GM21717 (cell line): ENCODE results near the gene TMEM131L.
"Not testable (repeated sequence)": the region's sequence is repeated elsewhere in the genome, so short reads cannot be mapped to it uniquely, and the experiment has no call there.

Experiments used
- ATAC-seq: cut with Tn5 transposase; IDR thresholded peaks from one replicate; pipeline ENCODE4 v1.9.1; 2021; ENCODE audit warnings: mild to moderate bottlenecking, moderate library complexity; ENCODE audit not compliant: unreplicated experiment

TMEM131L gene

DNA sequence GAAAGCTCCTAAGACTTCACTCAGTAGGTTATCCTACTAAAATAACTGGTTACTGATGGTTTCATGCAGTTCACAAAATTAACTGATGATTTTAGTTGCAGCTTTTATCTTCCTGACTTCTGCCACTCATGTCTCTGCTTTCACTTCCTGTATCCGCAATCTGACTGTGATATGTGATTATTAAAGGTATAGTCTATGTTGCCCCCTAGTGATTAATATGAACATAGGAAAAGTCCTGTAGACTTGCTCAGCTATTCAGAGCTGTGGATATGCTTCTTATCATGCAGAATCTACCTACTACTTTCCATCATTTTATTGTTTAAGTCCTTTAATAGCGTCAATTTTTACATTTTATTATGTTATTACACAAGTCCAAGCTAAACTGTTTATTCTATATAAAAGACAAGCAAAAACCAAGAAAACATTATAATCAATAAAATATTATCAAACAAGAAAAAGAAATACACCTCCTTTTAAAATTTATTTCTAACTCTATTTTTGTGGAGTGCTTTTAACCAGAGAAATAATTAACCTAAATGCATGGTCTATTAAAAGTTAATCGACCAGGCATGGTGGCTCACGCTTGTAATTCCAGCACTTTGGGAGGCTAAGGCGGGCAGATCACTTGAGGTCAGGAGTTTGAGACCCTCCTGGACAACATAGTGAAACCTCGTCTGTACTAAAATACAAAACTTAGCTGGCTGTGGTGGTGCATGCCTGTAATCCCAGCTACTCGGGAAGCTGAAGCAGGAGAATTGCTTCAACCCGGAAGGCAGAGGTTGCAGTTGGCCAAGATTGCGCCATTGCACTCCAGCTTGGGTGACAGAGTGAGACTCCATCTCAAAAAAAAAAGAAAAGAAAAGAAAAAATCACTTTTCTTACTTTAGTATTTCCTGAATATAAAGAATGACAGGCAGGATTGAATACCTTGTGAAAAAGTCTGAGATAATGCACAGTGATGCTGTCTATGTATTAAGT lies 177.5 kb downstream of the TMEM131L start:
- ATAC-seq: peak; percentile 90

DNA sequence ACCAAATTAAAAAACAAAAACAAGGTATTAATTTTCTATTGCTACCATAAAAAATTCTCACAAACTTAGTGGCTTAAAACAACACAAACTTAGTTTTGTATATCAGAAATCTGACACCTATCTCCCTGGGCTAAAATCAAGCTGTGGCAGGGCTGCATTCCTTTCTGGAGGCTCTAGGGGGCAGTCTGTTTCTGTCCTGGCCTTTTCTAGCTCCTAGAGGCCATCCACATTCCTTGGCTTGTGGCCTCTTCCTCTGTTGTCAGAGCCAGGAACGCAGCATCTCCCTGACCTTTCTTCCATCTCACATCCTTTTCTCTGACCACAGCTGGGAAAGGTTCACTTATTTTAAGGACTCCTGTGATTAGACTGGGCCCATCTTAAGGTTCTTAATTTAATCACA lies 179.0 kb downstream of the TMEM131L start:
- no peak for ATAC-seq

DNA sequence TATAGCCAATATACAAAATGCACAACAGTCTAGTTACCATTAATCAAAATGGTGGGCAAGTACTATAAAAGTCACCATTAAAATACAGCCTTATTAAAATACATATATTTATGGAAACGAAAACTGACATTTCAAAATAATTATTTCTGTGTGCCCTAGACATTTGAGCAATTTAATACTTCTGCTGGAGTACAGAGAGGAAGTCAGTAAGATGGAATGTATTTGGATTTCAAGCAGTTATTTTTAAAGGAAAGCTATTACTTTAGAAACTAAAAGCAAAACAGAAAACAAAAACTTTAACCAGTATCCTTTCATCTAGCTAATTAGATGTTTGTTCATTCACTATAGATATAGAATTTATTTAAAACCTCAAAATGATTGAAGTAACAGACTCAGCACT lies 180.1 kb downstream of the TMEM131L start:
- ATAC-seq: no peak

DNA sequence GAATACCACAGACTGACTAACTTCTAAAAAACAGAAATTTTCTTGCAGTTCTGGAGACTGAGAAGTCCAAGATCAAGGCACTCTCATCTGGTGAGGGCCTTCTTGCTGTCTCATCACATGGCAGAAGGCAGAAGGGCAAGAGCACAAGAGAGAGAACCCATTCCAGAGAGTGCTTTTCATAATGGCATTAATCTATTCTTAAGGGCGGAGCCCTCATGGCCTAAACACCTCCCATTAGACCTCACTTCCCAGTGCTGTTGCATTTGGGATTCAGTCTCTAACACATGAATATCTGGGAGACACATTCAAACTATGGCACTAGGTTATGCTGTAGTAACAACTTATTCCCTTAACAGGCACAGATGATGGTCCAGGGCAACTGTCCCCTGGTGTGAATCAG lies 180.8 kb downstream of the TMEM131L start:
- no peak for ATAC-seq

DNA sequence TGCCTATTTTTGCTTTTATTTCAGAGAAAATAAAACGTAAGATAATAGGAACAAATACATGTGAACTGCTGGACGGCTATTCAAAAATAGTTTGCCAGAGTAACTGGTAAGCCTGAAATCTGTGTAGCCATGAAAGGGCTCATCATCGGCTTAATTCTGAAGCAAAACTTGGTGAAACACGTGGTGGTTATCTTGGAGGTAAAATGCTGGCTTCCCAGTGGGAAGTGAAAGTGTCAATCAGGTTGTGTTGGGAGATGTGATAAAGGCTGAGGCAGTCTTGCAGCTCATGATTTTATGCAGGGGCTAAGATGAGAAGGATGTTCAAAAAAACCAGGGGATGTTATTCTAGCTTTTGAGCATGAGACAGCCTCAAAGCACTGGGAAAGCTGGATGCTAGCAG lies 181.8 kb downstream of the TMEM131L start:
- ATAC-seq: no peak

DNA sequence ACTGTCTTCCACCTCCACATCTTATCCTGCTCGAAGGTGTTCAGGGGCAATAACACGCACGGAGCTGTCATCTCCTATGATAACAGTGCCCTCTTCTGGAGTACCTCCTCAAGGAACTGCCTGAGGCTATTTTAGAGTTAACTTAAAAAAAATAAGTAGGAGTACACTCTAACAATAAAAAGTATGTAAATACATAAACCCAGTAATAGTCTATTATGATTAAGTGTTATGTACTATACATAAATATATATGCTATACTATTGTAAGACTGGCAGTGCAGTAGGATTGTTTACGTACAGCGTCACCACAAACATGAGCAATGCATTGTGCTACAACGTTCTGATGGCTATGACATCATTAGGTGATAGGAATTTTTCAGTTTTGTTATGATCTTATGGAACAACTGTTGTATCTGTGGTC lies 183.4 kb downstream of the TMEM131L start:
- no peak for ATAC-seq

DNA sequence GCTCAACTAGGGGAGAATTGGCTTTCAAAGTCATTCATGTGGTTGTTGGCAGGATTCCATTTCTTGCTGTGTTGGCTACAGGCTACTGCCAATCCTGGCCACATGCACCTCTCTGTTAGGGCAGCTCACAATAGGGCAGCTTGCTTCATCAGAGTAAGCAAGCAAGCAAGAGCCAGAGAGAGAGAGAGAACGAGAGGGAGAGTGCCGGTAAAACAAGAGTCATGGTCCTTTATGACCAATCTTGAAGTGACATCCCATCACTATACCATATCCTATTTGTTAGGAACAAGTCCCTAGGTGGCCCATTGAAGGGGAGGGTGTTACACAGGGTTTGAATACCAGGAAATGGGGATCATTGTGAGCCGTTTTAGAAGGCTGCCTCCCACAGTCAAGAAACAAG lies 185.0 kb downstream of the TMEM131L start:
- no peak for ATAC-seq

DNA sequence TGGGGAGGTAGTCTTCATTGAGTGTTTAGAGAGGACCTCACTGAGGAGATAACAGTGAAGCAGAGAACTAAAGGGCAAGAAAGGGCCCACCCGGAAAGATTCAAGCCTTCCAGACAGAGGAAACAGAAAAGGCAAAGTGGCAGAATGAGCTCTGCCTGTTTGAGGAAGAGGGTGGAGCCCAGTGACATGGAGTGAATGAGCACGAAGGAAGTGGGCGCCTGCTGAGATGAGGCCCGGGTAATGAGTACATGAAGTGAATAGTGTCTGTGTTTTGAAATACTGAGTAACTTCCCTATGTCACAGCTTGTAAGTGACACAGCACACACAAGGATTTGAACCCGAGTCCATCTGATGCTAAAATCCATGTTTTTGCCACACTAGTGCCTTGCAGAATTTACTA lies 185.4 kb downstream of the TMEM131L start:
- ATAC-seq: no peak

DNA sequence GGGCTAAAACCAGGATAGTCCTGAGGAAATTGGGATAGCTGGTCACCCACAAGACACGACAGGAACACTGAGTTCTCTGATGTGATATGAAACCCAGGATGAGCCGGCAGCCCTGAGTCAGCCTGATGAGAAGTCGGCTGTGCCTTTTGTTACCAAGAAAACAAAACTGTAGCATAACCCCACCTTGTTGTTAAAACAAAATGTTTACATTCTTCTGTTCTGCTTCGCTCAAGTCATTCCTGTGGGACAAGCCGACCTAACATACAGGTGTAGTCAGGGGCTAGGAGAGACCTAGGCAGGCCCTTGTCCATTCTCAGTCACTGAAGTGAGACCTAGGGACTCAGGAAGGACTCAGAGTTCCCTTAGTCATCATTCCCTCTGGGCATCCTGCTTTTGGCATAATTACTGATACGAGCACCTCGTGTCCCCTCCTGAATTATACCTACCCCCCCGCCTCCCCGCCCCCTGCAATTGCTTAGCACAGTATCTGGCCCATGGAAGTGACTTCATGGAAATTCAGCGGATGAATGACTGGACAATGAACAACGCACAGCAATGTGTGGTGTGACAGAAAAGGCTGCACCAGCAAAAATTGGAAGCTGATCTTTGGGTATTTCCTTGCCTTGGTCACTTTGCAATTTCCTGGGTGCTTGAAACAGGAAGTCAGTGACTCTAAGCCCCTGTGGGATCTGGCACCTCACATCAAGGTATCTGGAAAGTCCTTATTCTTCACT lies 186.1 kb downstream of the TMEM131L start:
- no peak for ATAC-seq

DNA sequence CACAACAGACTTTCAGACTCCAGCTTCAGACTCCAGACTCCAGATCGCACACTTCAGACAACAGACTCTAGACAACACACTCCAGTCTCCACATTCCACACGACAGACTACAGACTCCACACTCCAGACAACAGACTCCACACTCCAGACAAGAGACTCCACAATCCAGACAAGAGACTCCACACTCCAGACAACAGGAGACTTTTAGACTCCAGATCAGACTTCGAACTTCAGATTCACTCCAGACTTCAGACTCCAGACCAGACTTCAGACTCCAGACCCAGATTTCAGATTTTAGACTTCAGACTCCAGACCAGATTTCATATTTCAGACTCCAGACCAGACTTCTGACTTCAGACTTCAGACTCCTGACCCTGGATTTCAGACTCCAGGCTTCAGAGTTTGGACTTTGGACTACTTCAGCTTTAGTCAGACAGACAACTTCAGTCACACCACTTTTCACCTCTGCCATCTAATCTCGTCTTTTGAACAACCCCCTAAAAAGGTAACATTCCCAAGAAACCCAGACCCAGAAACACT lies 188.9 kb downstream of the TMEM131L start:
- no peak for ATAC-seq

DNA sequence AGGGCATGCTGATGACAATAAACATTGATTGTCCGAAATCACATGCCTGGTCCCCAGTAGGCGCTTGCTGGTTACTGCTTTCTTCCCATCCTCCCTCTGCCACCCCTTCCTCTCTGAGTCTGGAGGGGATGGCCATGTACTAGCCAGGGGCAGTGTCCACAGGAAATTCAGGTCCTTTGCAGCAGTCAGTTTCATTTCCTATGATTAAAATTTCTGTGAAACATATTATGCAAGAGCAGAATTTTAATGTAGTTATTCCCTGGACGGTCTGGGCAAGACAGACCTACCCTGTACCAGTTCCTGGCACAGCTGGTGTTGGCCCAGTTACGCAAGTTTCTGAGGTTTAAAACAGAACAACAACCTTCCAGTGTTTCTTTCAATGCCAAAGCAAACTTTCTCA lies 189.8 kb downstream of the TMEM131L start:
- ATAC-seq: no peak

DNA sequence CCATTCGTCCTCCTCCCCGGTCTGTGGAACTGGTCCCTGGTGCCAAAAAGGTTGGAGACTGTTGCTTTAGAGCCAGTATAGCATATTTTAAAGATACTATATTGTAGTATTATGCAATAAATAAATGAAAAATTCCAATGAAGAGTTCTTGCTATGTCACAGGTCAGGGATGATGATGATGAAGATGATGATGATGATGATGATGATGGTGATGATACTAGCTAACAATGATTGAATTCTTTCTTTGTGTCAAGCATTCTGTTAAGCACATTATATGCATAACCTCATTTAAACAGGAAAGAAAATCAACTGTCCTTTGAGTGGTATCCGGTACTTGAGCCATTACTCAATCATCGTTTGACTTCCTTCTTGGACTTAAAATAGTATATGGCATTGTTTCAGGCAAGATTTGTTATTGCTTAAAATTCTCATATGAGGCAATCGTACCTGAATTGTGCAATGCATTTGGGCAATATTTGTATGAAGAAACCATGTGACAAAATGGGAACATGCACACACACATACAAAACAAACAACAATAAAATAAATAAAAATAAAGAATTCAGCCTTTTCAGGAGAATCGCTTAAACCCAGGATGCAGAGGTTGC lies 195.2 kb downstream of the TMEM131L start:
- no peak for ATAC-seq

DNA sequence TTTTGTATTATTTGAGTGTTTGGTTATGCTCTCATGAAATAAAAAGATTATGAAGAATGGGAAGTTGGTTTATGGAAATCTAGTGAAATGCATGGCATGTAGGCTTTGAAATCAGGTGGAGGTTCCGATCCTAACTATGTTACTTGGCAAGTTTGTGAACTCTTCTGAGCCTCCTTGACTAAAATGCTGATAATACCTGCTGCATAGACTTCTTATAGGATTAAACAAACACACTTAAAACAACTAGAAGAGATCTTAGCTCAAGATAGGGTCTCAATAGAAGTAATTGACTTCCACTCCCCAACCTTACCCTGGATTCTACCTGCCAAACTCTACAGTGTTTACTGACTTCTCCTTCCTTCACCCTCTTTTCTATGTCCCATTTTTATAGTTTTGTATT lies 195.7 kb downstream of the TMEM131L start:
- no peak for ATAC-seq

DNA sequence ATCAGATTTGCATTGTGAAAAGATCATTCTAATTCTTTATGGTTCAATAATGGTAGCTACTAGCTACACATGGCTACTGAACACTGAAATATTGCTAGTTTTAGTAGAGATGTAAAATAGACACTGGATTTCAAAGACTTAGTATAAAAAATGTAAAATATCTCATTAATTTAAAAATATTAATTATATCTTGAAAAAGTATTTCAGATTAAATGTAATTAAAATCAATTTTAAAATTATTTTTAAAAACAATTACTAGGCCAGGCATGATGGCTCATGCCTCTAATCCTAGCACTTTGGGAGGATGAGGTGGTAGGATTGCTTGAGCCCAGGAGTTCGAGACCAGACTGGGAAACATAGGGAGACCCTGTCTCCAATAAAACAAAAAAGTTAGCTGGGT lies 197.5 kb downstream of the TMEM131L start:
- ATAC-seq: no peak

DNA sequence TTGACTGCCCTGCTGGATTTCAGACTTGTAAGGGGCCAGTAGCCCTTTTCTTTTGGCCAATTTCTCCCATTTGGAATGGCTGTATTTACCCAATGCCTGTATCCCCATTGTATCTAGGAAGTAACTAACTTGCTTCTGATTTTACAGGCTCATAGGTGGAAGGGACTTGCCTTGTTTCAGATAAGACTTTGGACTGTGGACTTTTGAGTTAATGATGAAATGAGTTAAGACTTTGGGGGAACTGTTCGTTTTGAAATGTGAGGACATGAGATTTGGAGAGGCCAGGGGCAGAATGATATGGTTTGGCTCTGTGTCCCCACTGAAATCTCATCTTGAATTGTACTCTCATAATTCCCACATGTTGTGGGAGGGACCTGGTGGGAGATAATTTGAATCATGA lies 200.3 kb downstream of the TMEM131L start:
- not testable (repeated sequence) for ATAC-seq

DNA sequence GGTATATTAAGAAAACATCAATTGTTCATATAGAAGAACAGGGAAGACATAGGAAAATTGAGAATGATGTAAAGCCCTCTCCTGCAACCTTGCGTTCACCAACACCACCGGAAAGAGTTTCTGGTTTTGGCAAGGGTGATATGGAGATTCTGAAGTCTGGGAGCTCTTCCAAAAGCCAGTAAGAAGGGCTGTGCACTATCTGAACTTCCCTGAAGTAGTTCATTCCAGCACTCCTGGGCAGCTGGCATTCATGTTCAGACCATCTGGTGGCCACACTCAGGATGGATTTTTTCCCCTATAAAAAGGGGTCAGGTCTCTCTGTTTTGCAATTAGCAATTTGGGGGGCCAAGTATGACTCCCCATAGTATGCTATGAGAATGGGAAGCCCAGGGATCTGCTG lies 202.5 kb downstream of the TMEM131L start:
- ATAC-seq: no peak

DNA sequence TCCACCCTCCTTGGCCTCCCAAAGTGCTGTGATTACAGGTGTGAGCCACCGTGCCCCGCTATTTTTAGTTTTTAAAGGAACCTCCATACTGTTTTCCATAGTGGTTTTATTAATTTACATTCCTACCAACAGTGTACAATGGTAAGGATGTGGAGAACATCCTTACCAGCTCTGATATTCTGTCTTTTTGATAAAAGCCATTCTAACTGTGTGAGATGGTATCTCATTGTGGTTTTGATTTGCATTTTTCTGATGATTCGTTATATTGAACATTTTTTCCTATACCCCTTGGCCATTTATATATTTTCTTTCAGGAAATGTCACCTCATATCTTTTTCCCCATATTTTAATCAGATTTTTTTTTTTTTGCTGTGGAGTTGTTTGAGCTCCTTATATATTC lies 203.7 kb downstream of the TMEM131L start:
- no peak for ATAC-seq

DNA sequence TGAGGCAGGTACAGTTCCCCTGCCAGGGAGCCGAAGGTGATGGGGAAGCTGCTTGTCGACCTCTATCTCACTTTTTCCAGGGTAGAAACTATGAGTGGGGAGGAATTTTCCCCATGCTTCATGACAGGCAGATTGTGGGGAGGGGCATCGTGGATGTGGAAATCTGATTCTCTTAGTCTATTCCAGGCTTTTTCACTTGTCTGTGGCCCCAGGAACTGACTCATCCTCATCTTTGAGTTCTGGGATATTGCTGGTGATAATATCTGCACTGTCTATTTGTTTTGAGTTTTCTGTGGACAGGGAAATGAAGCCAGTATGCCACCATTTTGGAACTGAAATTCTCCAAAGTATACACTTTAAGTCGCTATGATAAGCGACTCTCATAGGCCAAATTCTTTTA lies 210.3 kb downstream of the TMEM131L start:
- no peak for ATAC-seq

DNA sequence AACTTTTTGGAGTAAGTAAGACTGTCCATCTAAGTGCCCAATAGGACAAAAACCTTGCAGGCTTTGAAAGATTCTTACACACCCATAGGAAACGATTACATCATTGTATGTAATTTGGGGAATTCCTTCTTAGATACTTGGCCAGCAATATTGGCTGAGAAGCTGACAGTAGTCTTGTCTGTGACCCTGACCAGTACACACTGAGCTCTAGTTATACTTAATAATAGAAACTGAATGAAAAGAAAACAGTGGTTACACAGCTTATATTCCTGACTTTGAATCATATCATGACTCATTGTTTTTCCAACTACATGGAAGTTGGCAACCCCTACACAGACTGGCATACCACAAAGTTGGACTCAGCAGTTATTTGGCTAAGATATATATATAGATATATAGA lies 210.8 kb downstream of the TMEM131L start:
- no peak for ATAC-seq

DNA sequence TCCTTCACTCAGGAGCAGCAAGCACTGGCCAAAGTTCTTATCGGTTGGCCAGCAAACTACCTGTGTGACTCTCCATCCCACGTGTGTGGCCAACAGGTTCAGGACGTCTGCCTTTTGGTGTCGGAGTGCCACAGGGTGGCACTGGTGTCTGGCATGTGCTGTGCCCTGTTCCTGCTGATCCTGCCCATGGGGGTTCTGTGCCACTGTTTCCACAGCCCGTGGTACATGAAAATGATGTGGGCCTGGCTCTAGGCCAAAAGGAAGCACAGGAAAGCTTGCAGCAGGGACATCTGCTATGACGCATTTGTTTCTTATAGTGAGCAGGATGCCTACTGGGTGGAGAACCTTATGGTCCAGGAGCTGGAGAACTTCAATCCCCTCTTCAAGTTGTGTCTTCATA lies 213.3 kb downstream of the TMEM131L start:
- no peak for ATAC-seq

DNA sequence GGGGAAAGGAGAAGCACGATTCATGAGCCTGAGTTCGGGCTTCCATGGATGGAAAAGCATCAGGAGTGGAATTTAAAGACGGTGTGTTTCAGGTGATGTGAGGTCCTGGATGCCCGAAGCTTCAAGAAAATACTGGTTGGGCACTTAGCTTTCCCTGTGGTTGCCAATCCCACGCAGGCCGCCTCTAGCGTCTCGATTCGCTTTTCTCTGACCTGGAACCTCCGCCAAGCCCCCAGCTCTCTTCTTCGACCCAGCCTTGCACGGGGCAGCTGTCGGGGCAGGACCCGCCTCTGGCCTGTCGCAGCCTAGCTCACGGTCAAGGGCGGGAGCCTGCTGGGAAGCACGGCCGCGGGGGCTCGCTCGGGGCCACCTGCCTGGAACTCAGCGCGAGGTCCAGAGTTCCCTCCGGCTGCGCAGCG lies 217.6 kb downstream of the TMEM131L start:
- peak; percentile 40 for ATAC-seq
